Measurements from ENCODE around the gene CLEC17A. TPM values are rescaled to one million over a fixed set of nuclear protein-coding genes. Genes with fewer than 3 reads are reported as not detected.
"Not testable (repeated sequence)": the region's sequence is repeated elsewhere in the genome, so short reads cannot be mapped to it uniquely, and the experiment has no call there.

CLEC17A gene
- total RNA-seq, 4 donors from 2014 or later, result 1.3 to 12.4 TPM; not detected in 2

DNA sequence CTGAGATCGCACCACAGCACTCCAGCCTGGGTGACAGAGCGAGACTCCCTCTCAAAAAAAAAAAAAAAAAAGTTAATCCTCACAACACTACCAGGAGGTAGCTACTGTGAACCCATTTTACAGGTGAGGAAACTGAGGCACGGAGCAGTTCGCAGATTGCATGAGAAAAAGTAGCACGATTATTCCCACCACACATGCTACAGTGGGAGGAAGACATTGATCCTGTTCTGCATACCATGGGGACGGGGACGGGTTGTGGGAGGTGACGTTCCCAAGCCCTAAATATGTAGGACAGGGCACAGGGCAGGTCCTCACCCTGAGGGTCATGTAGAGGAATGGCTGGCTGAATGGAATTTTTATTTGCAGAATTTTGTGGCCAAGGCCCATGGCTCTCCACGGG lies 23.7 kb downstream of the CLEC17A start:
- Histone ChIP-seq H3K36me3 (no peaks in the 10 kb centered on the region), H3K9me3 (no peaks in the 10 kb centered on the region), H3K27ac (no peak overlapping the region), H3K4me1 (peaks cover 0 to 9% (median 0%) of the 10 kb centered on the region in 4 donors), H3K27me3 (no peaks in the 10 kb centered on the region), H3K4me3 (no peak overlapping the region)
- no peak for DNase-seq
- TF ChIP-seq, protein P1, sequence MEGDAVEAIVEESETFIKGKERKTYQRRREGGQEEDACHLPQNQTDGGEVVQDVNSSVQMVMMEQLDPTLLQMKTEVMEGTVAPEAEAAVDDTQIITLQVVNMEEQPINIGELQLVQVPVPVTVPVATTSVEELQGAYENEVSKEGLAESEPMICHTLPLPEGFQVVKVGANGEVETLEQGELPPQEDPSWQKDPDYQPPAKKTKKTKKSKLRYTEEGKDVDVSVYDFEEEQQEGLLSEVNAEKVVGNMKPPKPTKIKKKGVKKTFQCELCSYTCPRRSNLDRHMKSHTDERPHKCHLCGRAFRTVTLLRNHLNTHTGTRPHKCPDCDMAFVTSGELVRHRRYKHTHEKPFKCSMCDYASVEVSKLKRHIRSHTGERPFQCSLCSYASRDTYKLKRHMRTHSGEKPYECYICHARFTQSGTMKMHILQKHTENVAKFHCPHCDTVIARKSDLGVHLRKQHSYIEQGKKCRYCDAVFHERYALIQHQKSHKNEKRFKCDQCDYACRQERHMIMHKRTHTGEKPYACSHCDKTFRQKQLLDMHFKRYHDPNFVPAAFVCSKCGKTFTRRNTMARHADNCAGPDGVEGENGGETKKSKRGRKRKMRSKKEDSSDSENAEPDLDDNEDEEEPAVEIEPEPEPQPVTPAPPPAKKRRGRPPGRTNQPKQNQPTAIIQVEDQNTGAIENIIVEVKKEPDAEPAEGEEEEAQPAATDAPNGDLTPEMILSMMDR (IDR thresholded peaks at IDR 0.05), result no peak
- no peak for TF ChIP-seq POLR2A (IDR thresholded peaks at IDR 0.05)

DNA sequence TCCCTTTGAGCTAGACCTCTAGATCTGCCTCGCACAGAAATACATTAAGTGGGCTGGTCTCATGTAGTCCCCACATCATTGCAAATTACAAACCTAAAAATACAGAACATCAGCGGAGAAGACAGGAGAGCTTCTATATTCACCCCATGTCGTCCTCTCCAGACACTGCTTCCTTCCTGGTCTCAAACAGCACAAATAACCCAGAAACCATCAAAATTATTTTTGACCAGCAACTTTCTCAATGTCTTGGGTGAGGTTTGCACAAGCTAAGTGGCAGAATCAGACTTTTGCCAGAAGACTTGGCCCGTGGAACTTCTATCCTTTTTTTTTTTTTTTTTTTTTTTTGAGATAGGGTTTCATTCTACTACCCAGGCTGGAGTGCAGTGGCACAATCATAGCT lies 28.2 kb downstream of the CLEC17A start:
- Histone ChIP-seq H3K4me3 (no peak overlapping the region), H3K27me3 (no peaks in the 10 kb centered on the region), H3K9me3 (no peaks in the 10 kb centered on the region), H3K36me3 (no peaks in the 10 kb centered on the region), H3K27ac (no peak overlapping the region), H3K4me1 (peaks cover 0 to 8% (median 4%) of the 10 kb centered on the region in 4 donors)
- DNase-seq, result no peak
- TF ChIP-seq, protein P1 (IDR thresholded peaks at IDR 0.05), result no peak
- TF ChIP-seq POLR2A (IDR thresholded peaks at IDR 0.05), result no peak

DNA sequence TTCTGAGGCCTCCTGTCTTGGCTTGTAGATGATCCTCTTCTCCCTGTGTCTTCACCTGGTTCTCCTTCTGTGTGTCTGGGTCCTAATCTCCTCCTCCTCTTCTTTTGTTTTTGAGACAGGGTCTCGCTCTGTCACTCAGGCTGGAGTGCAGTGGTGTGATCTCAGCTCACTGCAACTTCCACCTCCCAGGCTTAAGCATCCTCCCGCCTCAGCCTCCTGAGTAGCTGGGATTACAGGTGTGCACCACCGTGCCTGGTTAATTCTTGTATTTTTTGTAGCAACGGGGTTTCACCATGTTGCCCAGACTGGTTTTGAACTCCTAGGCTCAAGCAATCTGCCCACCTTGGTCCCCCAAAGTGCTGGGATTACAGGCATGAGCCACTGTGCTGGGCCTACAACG lies 29.4 kb downstream of the CLEC17A start:
- not testable (repeated sequence) for H3K27me3 ChIP-seq

DNA sequence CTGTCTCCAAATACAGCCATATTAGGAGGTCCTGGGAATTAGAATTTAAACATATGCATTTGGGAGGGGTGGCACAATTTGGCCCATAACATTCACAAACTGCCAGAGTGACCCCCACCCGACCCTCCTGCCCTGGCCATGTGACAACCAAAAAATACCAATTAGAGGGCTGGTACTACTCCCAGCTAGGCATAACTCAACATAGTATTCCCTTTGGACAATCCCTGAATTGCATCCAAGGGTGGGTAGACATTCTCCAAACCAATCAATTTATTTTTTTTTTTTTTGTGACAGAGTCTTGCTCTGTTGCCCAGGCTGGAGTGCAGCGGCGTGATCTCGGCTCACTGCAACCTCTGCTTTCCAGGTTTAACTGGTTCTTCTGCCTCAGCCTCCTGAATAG lies 29.8 kb downstream of the CLEC17A start:
- TF ChIP-seq, protein P1 (IDR thresholded peaks at IDR 0.05), result no peak
- no peak for TF ChIP-seq POLR2A (IDR thresholded peaks at IDR 0.05)
- no peak for DNase-seq
- no peaks in the 10 kb centered on the region for H3K27me3 ChIP-seq
- H3K36me3 ChIP-seq, result no peaks in the 10 kb centered on the region
- H3K27ac ChIP-seq, result peak overlapping the region in 1 of 4 donors; percentile 72
- H3K4me1 ChIP-seq, result peaks cover 0 to 8% (median 4%) of the 10 kb centered on the region in 4 donors
- no peak overlapping the region for H3K4me3 ChIP-seq
- no peaks in the 10 kb centered on the region for H3K9me3 ChIP-seq

More for the DNA sequence above, 29.4 kb downstream of the CLEC17A start:
- not testable (repeated sequence) for H3K9me3 ChIP-seq, DNase-seq, H3K4me1 ChIP-seq, H3K4me3 ChIP-seq, H3K36me3 ChIP-seq
- peak overlapping the region in 1 of 4 donors; percentile 72 for H3K27ac ChIP-seq

DNA sequence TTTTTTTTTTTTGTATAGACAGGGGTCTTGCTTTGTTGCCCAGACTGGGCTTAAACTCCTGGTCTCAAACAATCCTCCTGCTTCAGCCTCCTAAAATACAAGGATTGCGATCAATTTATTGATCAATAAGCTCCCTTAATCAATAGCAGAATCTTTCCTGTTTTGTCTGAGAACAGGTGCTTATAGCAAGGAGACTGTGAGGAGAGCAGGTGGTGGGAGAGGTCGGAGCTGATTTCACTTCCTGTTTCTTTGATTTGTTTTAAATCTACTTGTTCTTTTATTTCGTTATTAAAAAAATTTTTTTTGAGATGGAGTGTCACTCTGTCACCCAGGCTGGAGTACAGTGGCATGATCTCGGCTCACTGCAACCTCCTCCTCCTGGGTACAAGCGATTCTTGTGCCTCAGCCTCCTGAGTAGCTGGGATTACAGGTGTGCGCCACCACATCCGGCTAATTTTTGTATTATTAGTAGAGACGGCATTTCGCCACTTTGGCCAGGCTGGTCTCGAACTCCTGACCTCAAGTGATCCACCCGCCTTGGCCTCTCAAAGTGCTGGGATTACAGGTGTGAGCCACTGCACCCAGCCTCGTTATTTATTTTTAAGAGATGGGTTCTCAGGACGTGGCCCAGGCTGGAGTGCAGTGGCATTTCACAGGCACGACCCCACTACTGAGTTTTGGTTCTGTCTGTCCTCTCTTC lies 30.7 kb downstream of the CLEC17A start:
- DNase-seq, result peak in 1 of 3 donors; percentile 42
- H3K27ac ChIP-seq, result peak overlapping the region in 1 of 4 donors; percentile 72
- not testable (repeated sequence) for H3K9me3 ChIP-seq, H3K4me1 ChIP-seq, H3K36me3 ChIP-seq, H3K4me3 ChIP-seq, H3K27me3 ChIP-seq

DNA sequence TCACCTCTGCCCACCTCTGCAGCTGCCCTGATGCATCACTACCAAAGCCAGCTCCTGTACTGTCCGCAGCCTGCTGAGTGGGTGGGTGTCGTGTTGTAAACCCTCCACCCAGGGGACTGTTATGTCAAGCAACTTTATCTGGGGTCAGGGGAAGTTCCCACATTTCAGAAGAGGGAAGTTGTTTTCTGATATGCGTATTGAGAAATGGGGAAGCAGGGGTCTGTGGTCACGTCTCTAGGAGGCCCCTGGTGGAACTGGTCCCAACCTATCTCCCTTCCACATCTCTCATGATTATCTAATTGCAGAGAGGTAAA lies 31.2 kb downstream of the CLEC17A start:
- Histone ChIP-seq H3K27me3 (no peaks in the 10 kb centered on the region), H3K9me3 (no peaks in the 10 kb centered on the region), H3K27ac (peak overlapping the region in 1 of 4 donors; percentile 72), H3K4me1 (peaks cover 0 to 8% (median 4%) of the 10 kb centered on the region in 4 donors), H3K36me3 (no peaks in the 10 kb centered on the region), H3K4me3 (no peak overlapping the region)
- no peak for TF ChIP-seq POLR2A (IDR thresholded peaks at IDR 0.05)
- TF ChIP-seq, protein P1 (IDR thresholded peaks at IDR 0.05), result no peak
- peak in 2 of 3 donors; percentile 57 to 80 for DNase-seq

DNA sequence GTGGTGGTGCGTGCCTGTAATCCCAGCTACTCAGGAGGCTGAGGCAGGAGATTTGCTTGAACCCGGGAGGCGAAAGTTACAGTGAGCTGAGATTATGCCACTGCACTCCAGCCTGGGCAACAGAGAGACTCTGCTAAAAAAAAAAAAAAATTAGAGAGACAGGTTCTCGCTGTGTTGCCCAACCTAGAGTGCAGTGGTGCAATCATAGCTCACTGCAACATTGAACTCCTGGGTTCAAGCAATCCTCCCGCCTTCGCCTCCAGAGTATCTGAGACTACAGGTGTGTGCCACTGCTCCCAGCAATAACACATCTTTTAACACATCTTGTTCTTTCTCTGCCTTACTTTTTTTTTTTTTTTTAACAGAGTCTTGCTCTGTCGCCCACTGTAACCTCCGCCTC lies 32.7 kb downstream of the CLEC17A start:
- DNase-seq, result no peak
- H3K9me3 ChIP-seq, result peaks cover 0 to 9% (median 0%) of the 10 kb centered on the region in 4 donors
- no peak overlapping the region for H3K27ac ChIP-seq
- no peaks in the 10 kb centered on the region for H3K27me3 ChIP-seq
- no peak overlapping the region for H3K4me3 ChIP-seq
- TF ChIP-seq, protein P1 (IDR thresholded peaks at IDR 0.05), result no peak
- TF ChIP-seq POLR2A (IDR thresholded peaks at IDR 0.05), result no peak
- H3K36me3 ChIP-seq, result no peaks in the 10 kb centered on the region
- H3K4me1 ChIP-seq, result peaks cover 0 to 8% (median 4%) of the 10 kb centered on the region in 4 donors
